ENCODE data around the gene VSIG2.
"Not testable (repeated sequence)": the region's sequence is repeated elsewhere in the genome, so short reads cannot be mapped to it uniquely, and the experiment has no call there.

Gene VSIG2

GRCh38 chr11:124784051-124784450 is 32.0 kb upstream of the VSIG2 start:
- no peak overlapping the region for H3K27ac ChIP-seq (ENCODE audit: low read depth, low read length)
- no peaks in the 10 kb centered on the region for H3K9me3 ChIP-seq (ENCODE audit: control insufficient read depth, insufficient read depth, low read depth, low read length)
- H3K27me3 ChIP-seq (ENCODE audit: control insufficient read depth, insufficient read depth, low read length): no peaks in the 10 kb centered on the region
- no peaks in the 10 kb centered on the region for H3K36me3 ChIP-seq (ENCODE audit: control insufficient read depth, insufficient read depth, low read length)
- no peak overlapping the region for H3K4me3 ChIP-seq (ENCODE audit: low read depth, low read length)
- no peaks in the 10 kb centered on the region for H3K4me1 ChIP-seq (ENCODE audit: control insufficient read depth, insufficient read depth, low read length)
- no peak overlapping the region for H3K9ac ChIP-seq (ENCODE audit: low read length)

GRCh38 chr11:124783002-124783401 is 30.9 kb upstream of the VSIG2 start:
- peaks cover 3% of the 10 kb centered on the region; the same call in 1 of the 2 replicates for H3K36me3 ChIP-seq (ENCODE audit: control insufficient read depth, insufficient read depth, low read length)
- no peaks in the 10 kb centered on the region for H3K9me3 ChIP-seq (ENCODE audit: control insufficient read depth, insufficient read depth, low read depth, low read length)
- no peaks in the 10 kb centered on the region for H3K27me3 ChIP-seq (ENCODE audit: control insufficient read depth, insufficient read depth, low read length)
- H3K27ac ChIP-seq (ENCODE audit: low read depth, low read length): no peak overlapping the region
- no peak overlapping the region for H3K9ac ChIP-seq (ENCODE audit: low read length)
- H3K4me3 ChIP-seq (ENCODE audit: low read depth, low read length): no peak overlapping the region
- H3K4me1 ChIP-seq (ENCODE audit: control insufficient read depth, insufficient read depth, low read length): no peaks in the 10 kb centered on the region

- Histone ChIP-seq H3K9ac (ENCODE audit: low read length) (no peak overlapping the region), H3K27me3 (ENCODE audit: control insufficient read depth, insufficient read depth, low read length) (no peaks in the 10 kb centered on the region), H3K4me3 (ENCODE audit: low read depth, low read length) (no peak overlapping the region), H3K9me3 (ENCODE audit: control insufficient read depth, insufficient read depth, low read depth, low read length) (no peaks in the 10 kb centered on the region), H3K4me1 (ENCODE audit: control insufficient read depth, insufficient read depth, low read length) (no peaks in the 10 kb centered on the region), H3K27ac (ENCODE audit: low read depth, low read length) (no peak overlapping the region), H3K36me3 (ENCODE audit: control insufficient read depth, insufficient read depth, low read length) (peaks cover 5% of the 10 kb centered on the region)
Measured at GRCh38 chr11:124779568-124779967, 27.5 kb upstream of the VSIG2 start.

GRCh38 chr11:124778281-124778680 is 26.2 kb upstream of the VSIG2 start:
- H3K4me1 ChIP-seq (ENCODE audit: control insufficient read depth, insufficient read depth, low read length): no peaks in the 10 kb centered on the region
- no peaks in the 10 kb centered on the region for H3K27me3 ChIP-seq (ENCODE audit: control insufficient read depth, insufficient read depth, low read length)
- H3K9me3 ChIP-seq (ENCODE audit: control insufficient read depth, insufficient read depth, low read depth, low read length): no peaks in the 10 kb centered on the region
- no peak overlapping the region for H3K27ac ChIP-seq (ENCODE audit: low read depth, low read length)
- H3K9ac ChIP-seq (ENCODE audit: low read length): no peak overlapping the region
- H3K36me3 ChIP-seq (ENCODE audit: control insufficient read depth, insufficient read depth, low read length): peaks cover 5% of the 10 kb centered on the region
- no peak overlapping the region for H3K4me3 ChIP-seq (ENCODE audit: low read depth, low read length)

DNA sequence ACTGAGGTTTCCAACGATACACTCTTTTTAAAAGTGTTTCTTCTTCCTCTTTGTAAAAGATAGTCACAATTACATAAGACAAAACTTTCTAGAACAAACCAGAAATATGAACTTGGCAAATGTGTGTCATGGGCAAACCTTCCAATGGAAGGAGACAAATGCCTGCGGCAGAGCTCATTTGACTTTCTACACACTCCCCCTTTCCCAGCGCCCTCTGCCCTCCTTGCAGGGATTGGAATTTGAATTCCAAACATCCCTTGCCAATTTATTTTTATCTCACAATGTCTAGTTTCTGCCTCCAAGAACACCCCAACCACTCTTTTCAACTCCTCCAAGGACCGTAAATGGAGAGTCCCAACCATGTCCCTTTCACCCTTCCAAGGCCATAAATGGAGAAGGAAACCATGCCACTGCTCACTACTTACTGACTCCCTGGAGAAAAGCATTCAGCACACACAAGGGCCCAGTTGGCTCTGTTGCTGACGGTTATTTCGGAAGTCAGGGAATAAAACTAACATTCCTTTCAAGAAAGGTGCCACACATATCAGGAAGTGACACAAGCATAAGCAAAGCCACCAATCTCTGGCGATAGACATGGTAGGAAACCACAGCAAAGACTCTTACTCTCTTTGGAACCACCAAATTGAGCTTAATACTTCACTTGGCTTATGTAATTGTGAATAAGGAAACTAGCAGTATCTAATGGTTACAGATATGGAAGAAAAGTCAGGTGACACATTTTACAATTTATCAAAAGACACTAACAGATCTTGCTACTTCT is 25.0 kb upstream of the VSIG2 start:
- Histone ChIP-seq H3K27ac (ENCODE audit: low read depth, low read length) (no peak overlapping the region), H3K36me3 (ENCODE audit: control insufficient read depth, insufficient read depth, low read length) (peaks cover 8% of the 10 kb centered on the region), H3K4me1 (ENCODE audit: control insufficient read depth, insufficient read depth, low read length) (no peaks in the 10 kb centered on the region), H3K9ac (ENCODE audit: low read length) (no peak overlapping the region), H3K4me3 (ENCODE audit: low read depth, low read length) (no peak overlapping the region), H3K9me3 (ENCODE audit: control insufficient read depth, insufficient read depth, low read depth, low read length) (no peaks in the 10 kb centered on the region), H3K27me3 (ENCODE audit: control insufficient read depth, insufficient read depth, low read length) (no peaks in the 10 kb centered on the region)

- H3K27me3 ChIP-seq (ENCODE audit: control insufficient read depth, insufficient read depth, low read length); H3K4me1 ChIP-seq (ENCODE audit: control insufficient read depth, insufficient read depth, low read length); H3K27ac ChIP-seq (ENCODE audit: low read depth, low read length); H3K9ac ChIP-seq (ENCODE audit: low read length); H3K4me3 ChIP-seq (ENCODE audit: low read depth, low read length); H3K9me3 ChIP-seq (ENCODE audit: control insufficient read depth, insufficient read depth, low read depth, low read length): not testable (repeated sequence)
- peaks cover 45% of the 10 kb centered on the region for H3K36me3 ChIP-seq (ENCODE audit: control insufficient read depth, insufficient read depth, low read length)
Measured at GRCh38 chr11:124770959-124771358, 18.9 kb upstream of the VSIG2 start.

DNA sequence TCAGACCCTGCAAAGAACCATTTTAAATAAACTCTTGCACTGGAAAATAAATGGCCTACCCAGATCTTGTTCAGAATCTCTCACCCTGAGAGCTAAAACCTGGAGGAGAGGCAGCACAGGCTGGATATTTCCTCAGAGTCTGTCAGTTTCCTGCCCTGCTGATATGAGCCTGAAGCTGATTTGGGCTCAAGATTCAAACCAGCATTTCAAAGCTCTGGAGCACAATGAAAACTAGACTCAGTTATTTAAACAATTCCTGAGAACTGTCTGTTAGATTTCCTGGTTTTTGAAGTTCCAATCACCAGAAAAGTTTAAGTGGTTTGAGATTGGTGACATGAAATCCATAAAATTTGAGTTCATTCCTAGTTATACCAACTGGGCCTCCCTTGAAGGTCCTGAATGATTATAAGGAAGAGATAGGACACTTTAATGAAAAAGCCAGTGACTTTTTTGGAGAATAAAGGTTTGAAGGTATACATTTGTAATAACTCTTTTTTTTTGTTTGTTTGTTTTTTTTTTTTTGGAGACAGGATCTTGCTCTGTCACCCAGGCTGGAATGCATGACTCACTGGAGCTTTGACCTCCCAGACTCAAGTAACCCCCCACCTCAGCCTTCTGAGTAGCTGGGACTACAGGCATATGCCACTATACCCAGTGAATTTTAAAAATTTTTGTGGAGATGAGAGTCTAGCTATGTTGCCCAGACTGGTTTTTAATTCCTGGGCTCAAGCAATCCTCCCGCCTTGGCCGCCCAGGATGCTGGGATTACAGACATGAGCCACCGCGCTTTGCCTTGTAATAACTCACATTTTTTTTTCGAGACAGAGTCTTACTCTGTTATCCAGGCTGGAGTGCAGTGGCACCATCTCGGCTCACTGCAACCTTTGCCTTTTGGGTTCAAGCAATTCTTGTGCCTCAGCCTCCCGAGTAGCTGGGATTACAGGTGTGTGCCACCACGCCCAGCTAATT is 18.0 kb upstream of the VSIG2 start:
- H3K27me3 ChIP-seq (ENCODE audit: control insufficient read depth, insufficient read depth, low read length): no peaks in the 10 kb centered on the region
- H3K36me3 ChIP-seq (ENCODE audit: control insufficient read depth, insufficient read depth, low read length): peaks cover 45% of the 10 kb centered on the region
- no peak overlapping the region for H3K27ac ChIP-seq (ENCODE audit: low read depth, low read length)
- H3K4me3 ChIP-seq (ENCODE audit: low read depth, low read length): no peak overlapping the region
- H3K9me3 ChIP-seq (ENCODE audit: control insufficient read depth, insufficient read depth, low read depth, low read length): no peaks in the 10 kb centered on the region
- no peak overlapping the region for H3K9ac ChIP-seq (ENCODE audit: low read length)
- no peaks in the 10 kb centered on the region for H3K4me1 ChIP-seq (ENCODE audit: control insufficient read depth, insufficient read depth, low read length)

DNA sequence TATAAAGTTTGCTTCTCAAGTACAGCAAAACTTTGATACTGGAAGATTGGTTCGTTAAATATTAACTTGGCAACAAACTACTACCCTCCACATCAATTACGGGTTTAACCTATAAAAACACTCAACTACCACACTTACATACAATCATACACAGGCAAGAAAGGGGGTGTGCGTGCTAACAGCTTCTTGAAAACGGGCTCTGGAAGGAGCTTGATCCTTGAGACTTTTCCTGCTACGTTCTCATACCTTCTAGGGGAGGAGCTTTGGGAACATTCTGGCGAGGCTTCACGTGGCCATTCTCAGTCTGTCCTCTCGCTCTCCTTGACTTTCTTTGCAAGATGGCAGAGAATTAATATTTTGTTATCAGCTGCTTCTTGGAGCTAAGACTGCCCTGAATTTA is 16.9 kb upstream of the VSIG2 start:
- no peaks in the 10 kb centered on the region for H3K27me3 ChIP-seq (ENCODE audit: control insufficient read depth, insufficient read depth, low read length)
- H3K4me1 ChIP-seq (ENCODE audit: control insufficient read depth, insufficient read depth, low read length): no peaks in the 10 kb centered on the region
- no peak overlapping the region for H3K27ac ChIP-seq (ENCODE audit: low read depth, low read length)
- H3K36me3 ChIP-seq (ENCODE audit: control insufficient read depth, insufficient read depth, low read length): peaks cover 42% of the 10 kb centered on the region
- H3K4me3 ChIP-seq (ENCODE audit: low read depth, low read length): no peak overlapping the region
- no peak overlapping the region for H3K9ac ChIP-seq (ENCODE audit: low read length)
- H3K9me3 ChIP-seq (ENCODE audit: control insufficient read depth, insufficient read depth, low read depth, low read length): no peaks in the 10 kb centered on the region

DNA sequence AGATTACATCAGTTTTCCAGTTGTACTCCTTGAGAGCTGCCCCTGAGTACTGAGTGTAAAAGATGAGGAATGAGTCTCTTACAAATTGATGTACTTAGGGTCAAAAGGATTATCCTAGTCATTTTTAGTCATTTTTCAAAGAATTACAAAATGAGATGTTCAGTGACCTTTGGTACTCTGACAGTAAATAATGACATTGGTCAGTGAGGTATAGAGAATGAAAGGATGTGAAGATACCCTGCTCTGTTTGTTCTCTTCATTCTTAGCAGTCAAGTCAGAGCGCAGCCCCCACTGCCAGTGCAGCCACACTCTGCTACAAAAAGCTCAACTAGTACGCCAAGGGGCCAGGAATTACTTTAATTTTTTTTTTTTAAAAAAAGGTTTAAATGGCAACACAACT is 14.1 kb upstream of the VSIG2 start:
- peaks cover 31% of the 10 kb centered on the region for H3K36me3 ChIP-seq (ENCODE audit: control insufficient read depth, insufficient read depth, low read length)
- H3K9me3 ChIP-seq (ENCODE audit: control insufficient read depth, insufficient read depth, low read depth, low read length): no peaks in the 10 kb centered on the region
- peaks cover 20% of the 10 kb centered on the region for H3K27me3 ChIP-seq (ENCODE audit: control insufficient read depth, insufficient read depth, low read length)
- peaks cover 4% of the 10 kb centered on the region; the same call in 1 of the 2 replicates for H3K4me1 ChIP-seq (ENCODE audit: control insufficient read depth, insufficient read depth, low read length)
- no peak overlapping the region for H3K27ac ChIP-seq (ENCODE audit: low read depth, low read length)
- H3K4me3 ChIP-seq (ENCODE audit: low read depth, low read length): no peak overlapping the region
- no peak overlapping the region for H3K9ac ChIP-seq (ENCODE audit: low read length)

- H3K9ac ChIP-seq (ENCODE audit: low read length): no peak overlapping the region
- H3K27me3 ChIP-seq (ENCODE audit: control insufficient read depth, insufficient read depth, low read length): peaks cover 48% of the 10 kb centered on the region
Measured at GRCh38 chr11:124763156-124763947, 11.3 kb upstream of the VSIG2 start.

More at GRCh38 chr11:124763156-124763947, 11.3 kb upstream of the VSIG2 start:
- Histone ChIP-seq H3K4me1 (ENCODE audit: control insufficient read depth, insufficient read depth, low read length) (peaks cover 22% of the 10 kb centered on the region), H3K36me3 (ENCODE audit: control insufficient read depth, insufficient read depth, low read length) (peaks cover 16% of the 10 kb centered on the region; the same call in 1 of the 2 replicates), H3K27ac (ENCODE audit: low read depth, low read length) (no peak overlapping the region), H3K9me3 (ENCODE audit: control insufficient read depth, insufficient read depth, low read depth, low read length) (no peaks in the 10 kb centered on the region), H3K4me3 (ENCODE audit: low read depth, low read length) (peak overlapping the region; percentile 61)
